Activated T-cell treated with anti-CD3 and anti-CD28 coated beads, Interleukin-2, amount 50 U/mL, for 24 hours (primary cell): ENCODE results near the gene USB1.
"Not testable (repeated sequence)": the region's sequence is repeated elsewhere in the genome, so short reads cannot be mapped to it uniquely, and the experiment has no call there.

Experiments
- DNase-seq: peaks from one replicate; pipeline ENCODE4 v3.0.0-alpha.2; 2020
- H3K27ac Mint-ChIP-seq: 2 replicates; pipeline ENCODE4 v1.8.0; 2020; ENCODE audit warnings: mild to moderate bottlenecking, mixed read lengths
- H3K27me3 Mint-ChIP-seq: 2 replicates; pipeline ENCODE4 v1.8.0; 2020; ENCODE audit warnings: mixed read lengths
- H3K36me3 Mint-ChIP-seq: 2 replicates; pipeline ENCODE4 v1.8.0; 2020; ENCODE audit warnings: low read depth, mixed read lengths
- H3K4me1 Mint-ChIP-seq: 2 replicates; pipeline ENCODE4 v1.8.0; 2020; ENCODE audit warnings: low read depth, mixed read lengths
- H3K4me3 Mint-ChIP-seq: 2 replicates; pipeline ENCODE4 v1.8.0; 2020; ENCODE audit warnings: mild to moderate bottlenecking, moderate library complexity, mixed read lengths
- H3K9me3 Mint-ChIP-seq: 2 replicates; pipeline ENCODE4 v1.8.0; 2020; ENCODE audit warnings: mixed read lengths

The USB1 gene

DNA sequence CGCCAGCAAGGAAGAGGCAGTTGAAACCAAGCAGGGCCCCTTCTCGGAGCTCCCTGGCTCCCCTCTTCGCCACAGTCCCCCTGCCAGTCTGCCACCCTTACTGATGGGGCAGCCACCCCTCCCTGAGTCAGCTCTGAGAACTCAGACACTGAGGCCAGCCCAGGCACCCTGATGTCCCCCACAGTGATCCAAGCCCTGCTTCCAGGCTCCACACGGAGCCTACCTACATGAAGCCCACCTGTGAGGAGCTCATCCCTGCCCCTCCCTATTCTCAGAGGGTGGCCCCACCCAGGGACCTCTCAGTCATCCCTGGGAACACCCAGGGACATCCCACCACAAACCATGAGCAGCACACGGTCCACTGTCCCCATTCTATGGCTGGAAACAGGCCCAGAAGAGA, 39.2 kb upstream of the USB1 start:
- H3K27ac Mint-ChIP-seq, result no peak overlapping the region
- H3K4me3 Mint-ChIP-seq, result no peak overlapping the region
- no peak for DNase-seq
- H3K36me3 Mint-ChIP-seq, result no peaks in the 10 kb centered on the region
- H3K9me3 Mint-ChIP-seq, result no peaks in the 10 kb centered on the region
- H3K4me1 Mint-ChIP-seq, result no peaks in the 10 kb centered on the region
- no peaks in the 10 kb centered on the region for H3K27me3 Mint-ChIP-seq

- no peak for DNase-seq
- no peak overlapping the region for H3K27ac Mint-ChIP-seq
- no peak overlapping the region for H3K4me3 Mint-ChIP-seq
- no peaks in the 10 kb centered on the region for H3K4me1 Mint-ChIP-seq
- H3K27me3 Mint-ChIP-seq, result no peaks in the 10 kb centered on the region
- no peaks in the 10 kb centered on the region for H3K36me3 Mint-ChIP-seq
- H3K9me3 Mint-ChIP-seq, result no peaks in the 10 kb centered on the region
Observed at GRCh38 chr16:57962756-57963155, 38.5 kb upstream of the USB1 start.

GRCh38 chr16:57964157-57964700, 37.0 kb upstream of the USB1 start:
- Mint-ChIP-seq H3K36me3 (no peaks in the 10 kb centered on the region), H3K27ac (no peak overlapping the region), H3K27me3 (no peaks in the 10 kb centered on the region), H3K4me1 (no peaks in the 10 kb centered on the region), H3K4me3 (no peak overlapping the region), H3K9me3 (no peaks in the 10 kb centered on the region)
- no peak for DNase-seq

- Mint-ChIP-seq H3K9me3 (no peaks in the 10 kb centered on the region), H3K27ac (no peak overlapping the region), H3K4me1 (no peaks in the 10 kb centered on the region), H3K4me3 (no peak overlapping the region), H3K36me3 (no peaks in the 10 kb centered on the region), H3K27me3 (no peaks in the 10 kb centered on the region)
- DNase-seq, result no peak
Observed at GRCh38 chr16:57966204-57966771, 34.9 kb upstream of the USB1 start.

DNA sequence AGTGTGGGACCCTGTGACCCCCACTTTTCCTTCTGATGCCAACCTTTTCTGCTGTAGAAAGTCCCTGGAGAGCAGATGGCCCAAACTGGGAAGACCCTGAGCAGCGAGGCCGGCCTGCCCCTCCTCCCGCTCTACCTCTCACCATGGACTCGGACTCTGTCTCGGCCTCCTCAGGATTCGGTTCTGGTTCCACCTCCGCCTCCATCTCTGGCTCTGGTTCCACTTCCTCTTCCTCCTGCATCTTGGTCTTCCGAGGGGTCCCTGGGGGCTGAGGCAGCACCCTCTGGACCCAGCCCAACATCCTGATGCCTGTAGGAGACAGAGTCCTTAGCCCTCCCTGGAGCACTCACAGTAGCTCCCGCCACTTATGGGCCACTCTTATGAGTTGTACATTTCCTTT, 34.2 kb upstream of the USB1 start:
- no peak for DNase-seq
- H3K27me3 Mint-ChIP-seq, result no peaks in the 10 kb centered on the region
- H3K27ac Mint-ChIP-seq, result no peak overlapping the region
- no peak overlapping the region for H3K4me3 Mint-ChIP-seq
- H3K36me3 Mint-ChIP-seq, result no peaks in the 10 kb centered on the region
- no peaks in the 10 kb centered on the region for H3K4me1 Mint-ChIP-seq
- no peaks in the 10 kb centered on the region for H3K9me3 Mint-ChIP-seq

DNA sequence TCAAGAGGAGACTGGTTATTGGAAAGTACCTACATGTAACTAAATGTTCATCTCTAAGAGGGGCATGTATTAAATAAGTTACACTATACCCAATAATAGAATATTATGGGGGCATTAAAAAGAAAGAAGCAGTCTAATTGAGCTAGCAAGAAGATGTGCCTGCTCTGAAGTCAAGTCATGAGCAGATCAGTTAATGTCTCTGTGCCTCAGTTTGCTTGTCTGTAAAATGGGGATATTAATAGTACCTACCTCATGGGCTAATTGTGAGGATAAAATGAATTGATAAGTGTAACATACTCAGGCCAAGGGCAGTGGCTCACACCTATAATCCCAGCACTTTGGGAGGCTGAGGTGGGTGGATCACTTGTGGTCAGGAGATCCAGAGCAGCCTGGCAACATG, 33.3 kb upstream of the USB1 start:
- no peaks in the 10 kb centered on the region for H3K27me3 Mint-ChIP-seq
- DNase-seq, result no peak
- no peak overlapping the region for H3K4me3 Mint-ChIP-seq
- no peaks in the 10 kb centered on the region for H3K36me3 Mint-ChIP-seq
- no peak overlapping the region for H3K27ac Mint-ChIP-seq
- H3K4me1 Mint-ChIP-seq, result no peaks in the 10 kb centered on the region
- H3K9me3 Mint-ChIP-seq, result no peaks in the 10 kb centered on the region

GRCh38 chr16:57969451-57970123, 31.6 kb upstream of the USB1 start:
- Mint-ChIP-seq H3K4me1 (no peaks in the 10 kb centered on the region), H3K27me3 (no peaks in the 10 kb centered on the region), H3K27ac (no peak overlapping the region), H3K4me3 (no peak overlapping the region), H3K36me3 (no peaks in the 10 kb centered on the region), H3K9me3 (no peaks in the 10 kb centered on the region)
- no peak for DNase-seq

DNA sequence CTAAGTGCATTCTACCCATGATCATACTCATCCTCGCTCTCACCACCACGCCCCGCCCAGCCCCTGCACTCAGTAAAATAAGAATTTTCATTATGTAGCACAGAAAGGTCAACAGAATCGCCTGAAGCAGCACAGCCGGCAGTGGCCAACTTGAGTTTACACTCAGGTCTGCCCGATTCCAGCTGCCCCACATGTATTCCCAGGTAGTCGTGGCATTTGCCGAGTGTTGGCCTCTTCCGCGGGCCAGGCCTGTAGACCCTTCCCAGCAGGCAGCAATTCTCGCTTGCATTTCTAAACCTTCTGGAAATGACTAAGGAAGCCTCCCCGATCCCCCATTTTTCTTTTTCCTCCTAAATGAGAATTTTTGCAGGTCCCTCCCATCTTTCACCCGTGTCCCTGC, 30.9 kb upstream of the USB1 start:
- H3K9me3 Mint-ChIP-seq, result no peaks in the 10 kb centered on the region
- H3K27ac Mint-ChIP-seq, result no peak overlapping the region
- H3K4me1 Mint-ChIP-seq, result no peaks in the 10 kb centered on the region
- H3K27me3 Mint-ChIP-seq, result no peaks in the 10 kb centered on the region
- DNase-seq, result no peak
- H3K36me3 Mint-ChIP-seq, result no peaks in the 10 kb centered on the region
- no peak overlapping the region for H3K4me3 Mint-ChIP-seq

- no peak for DNase-seq
- Mint-ChIP-seq H3K36me3 (no peaks in the 10 kb centered on the region), H3K27me3 (no peaks in the 10 kb centered on the region), H3K9me3 (no peaks in the 10 kb centered on the region), H3K4me3 (no peak within 1 kb of the TSS), H3K27ac (no peak within 1 kb of the TSS), H3K4me1 (no peaks in the 10 kb centered on the region)
Observed at GRCh38 chr16:57970970-57971369, 30.2 kb upstream of the USB1 start, which contains the start of gene CNGB1. Gene CNGB1 (minus strand): TSS chr16:57971128. CDS start chr16:57967286, 3,842 bp downstream.

- Mint-ChIP-seq H3K27me3 (no peaks in the 10 kb centered on the region), H3K4me3 (no peak overlapping the region), H3K36me3 (no peaks in the 10 kb centered on the region), H3K9me3 (no peaks in the 10 kb centered on the region), H3K4me1 (no peaks in the 10 kb centered on the region), H3K27ac (no peak overlapping the region)
- DNase-seq, result no peak
Observed at GRCh38 chr16:57971848-57972247, 29.4 kb upstream of the USB1 start.

DNA sequence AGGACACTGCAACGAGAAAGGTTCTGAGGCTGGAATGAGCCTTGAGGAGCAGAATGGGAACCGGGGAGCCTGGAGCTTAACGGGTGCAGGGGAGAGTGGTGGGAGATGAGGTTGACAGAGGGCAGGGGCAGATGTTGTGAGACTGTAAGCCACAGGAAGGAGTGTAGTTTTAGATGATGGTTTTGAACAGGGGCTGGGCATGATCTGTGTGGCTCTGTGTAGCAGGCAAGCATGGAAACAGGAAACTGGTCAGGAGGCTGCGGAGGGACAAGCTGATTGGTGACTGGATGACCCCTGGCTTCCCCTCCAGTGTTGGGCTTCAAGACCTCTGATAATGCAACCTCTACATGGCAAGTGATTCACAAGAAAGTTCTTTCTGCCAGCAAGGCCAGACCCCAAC, 28.9 kb upstream of the USB1 start:
- no peak overlapping the region for H3K4me3 Mint-ChIP-seq
- H3K36me3 Mint-ChIP-seq, result no peaks in the 10 kb centered on the region
- DNase-seq, result no peak
- H3K27me3 Mint-ChIP-seq, result no peaks in the 10 kb centered on the region
- H3K4me1 Mint-ChIP-seq, result no peaks in the 10 kb centered on the region
- no peaks in the 10 kb centered on the region for H3K9me3 Mint-ChIP-seq
- no peak overlapping the region for H3K27ac Mint-ChIP-seq

DNA sequence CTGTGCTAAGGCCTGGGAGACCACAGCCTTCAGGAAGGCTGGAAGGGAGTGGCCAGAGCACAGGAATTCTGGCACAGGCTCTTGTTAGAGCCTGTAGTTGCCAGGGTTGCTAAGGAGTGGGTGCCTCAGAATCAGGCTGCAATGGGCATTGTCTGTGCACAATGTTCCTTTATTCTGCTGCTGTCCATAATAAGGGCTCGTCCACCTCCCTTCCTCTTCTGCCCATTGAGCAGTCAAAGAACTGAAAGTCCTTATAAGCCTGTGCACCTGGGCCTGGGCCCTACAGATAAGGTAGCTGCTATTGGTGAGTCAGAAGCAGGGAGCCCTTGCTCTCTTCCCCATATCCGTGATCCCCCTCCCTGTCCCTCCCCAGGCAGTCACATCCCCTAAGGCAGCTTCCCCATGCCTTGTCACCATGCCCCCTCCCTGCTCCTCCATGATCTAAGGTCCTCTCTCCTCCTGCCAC, 24.8 kb upstream of the USB1 start:
- Mint-ChIP-seq H3K9me3 (no peaks in the 10 kb centered on the region), H3K27me3 (no peaks in the 10 kb centered on the region), H3K36me3 (no peaks in the 10 kb centered on the region), H3K27ac (no peak overlapping the region), H3K4me3 (no peak overlapping the region), H3K4me1 (no peaks in the 10 kb centered on the region)
- DNase-seq, result no peak

- H3K9me3 Mint-ChIP-seq, result no peaks in the 10 kb centered on the region
- no peaks in the 10 kb centered on the region for H3K27me3 Mint-ChIP-seq
- H3K36me3 Mint-ChIP-seq, result no peaks in the 10 kb centered on the region
- H3K27ac Mint-ChIP-seq, result no peak overlapping the region
- no peak for DNase-seq
- no peak overlapping the region for H3K4me3 Mint-ChIP-seq
- H3K4me1 Mint-ChIP-seq, result no peaks in the 10 kb centered on the region
Observed at GRCh38 chr16:57977418-57978069, 23.7 kb upstream of the USB1 start.

DNA sequence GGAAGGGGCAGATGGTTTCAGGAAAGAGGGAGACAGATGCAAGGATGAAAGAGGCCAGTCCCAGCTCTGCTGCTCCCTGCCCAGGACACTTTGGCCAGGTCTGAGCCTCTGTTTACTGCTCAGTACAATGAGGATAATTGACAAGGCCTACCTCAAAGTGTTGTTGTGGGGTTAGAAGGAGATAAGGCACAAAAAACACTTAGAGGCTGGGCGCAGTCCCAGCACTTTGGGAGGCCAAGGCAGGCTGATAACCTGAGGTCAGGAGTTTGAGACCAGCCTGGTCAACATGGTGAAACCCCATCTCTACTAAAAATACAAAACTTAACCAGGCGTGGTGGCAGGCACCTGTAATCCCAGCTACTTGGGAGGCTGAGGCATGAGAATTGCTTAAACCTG, 23.1 kb upstream of the USB1 start:
- not testable (repeated sequence) for H3K36me3 Mint-ChIP-seq, H3K27me3 Mint-ChIP-seq, H3K4me1 Mint-ChIP-seq, H3K27ac Mint-ChIP-seq, H3K4me3 Mint-ChIP-seq, DNase-seq, H3K9me3 Mint-ChIP-seq

DNA sequence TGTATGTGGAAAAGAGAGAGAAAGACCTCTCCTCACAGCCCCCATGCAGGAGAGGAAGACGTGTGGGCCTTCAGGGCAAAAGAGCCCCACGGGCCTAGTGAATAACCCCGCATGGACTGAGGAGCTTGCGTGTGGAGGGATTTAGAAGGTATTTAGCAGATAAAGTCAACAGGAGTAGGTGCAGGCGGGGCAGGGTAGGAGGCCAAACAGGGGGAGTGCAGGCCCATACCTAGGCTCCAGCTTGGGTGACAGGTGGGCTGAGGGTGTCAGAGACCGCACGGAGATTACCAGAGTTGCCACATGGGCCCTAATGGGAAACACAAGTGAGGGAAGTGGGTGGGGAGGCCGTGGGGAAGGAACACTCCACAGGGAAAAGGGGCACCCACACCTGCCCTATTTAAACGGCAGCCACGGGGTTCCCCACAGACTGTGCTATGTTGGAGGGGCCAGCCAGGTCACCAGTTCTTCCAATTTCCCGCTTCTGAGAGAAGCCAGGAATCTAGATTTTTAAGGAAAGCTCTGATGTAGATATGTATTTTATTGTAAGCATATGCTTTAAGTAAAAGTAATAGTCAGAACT, 22.1 kb upstream of the USB1 start:
- DNase-seq, result no peak
- Mint-ChIP-seq H3K36me3 (no peaks in the 10 kb centered on the region), H3K4me1 (peaks cover 2% of the 10 kb centered on the region), H3K27ac (no peak overlapping the region), H3K27me3 (no peaks in the 10 kb centered on the region), H3K4me3 (no peak overlapping the region), H3K9me3 (no peaks in the 10 kb centered on the region)
